ENCODE measurements around the gene KCNJ4.
"Not testable (repeated sequence)": the region's sequence is repeated elsewhere in the genome, so short reads cannot be mapped to it uniquely, and the experiment has no call there.

Gene KCNJ4

GRCh38 chr22:38386918-38387317 lies 68.1 kb downstream of the KCNJ4 start:
- not testable (repeated sequence) for H3K9me3 ChIP-seq; H3K4me3 ChIP-seq (ENCODE audit: low read depth, low read length); H3K27me3 ChIP-seq; DNase-seq; H3K4me1 ChIP-seq; H3K36me3 ChIP-seq

DNA sequence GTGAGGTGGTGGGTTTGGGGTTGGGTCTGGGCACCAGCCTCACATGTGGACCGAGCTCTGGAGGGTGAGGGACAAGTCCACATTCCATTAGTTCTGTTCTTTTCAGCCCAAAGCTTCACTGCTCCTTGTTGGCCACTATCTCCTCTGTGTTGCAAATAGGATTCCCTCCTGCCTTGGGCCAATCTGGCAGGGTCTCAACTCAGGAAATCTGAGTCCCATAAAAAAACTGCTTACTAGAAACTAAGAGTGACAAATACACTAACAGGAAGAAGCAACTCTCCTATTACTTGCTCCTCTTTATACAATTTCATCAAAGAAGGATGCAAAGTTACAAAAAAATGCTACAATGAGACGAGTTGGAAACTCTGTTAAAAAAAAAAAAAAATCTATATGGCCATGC lies 71.6 kb downstream of the KCNJ4 start:
- TF ChIP-seq CTCF (IDR thresholded peaks at IDR 0.05; ENCODE audit: low read depth, low read length): no peak
- Histone ChIP-seq H3K27me3 (no peaks in the 10 kb centered on the region), H3K4me3 (ENCODE audit: low read depth, low read length) (no peak overlapping the region), H3K9me3 (no peaks in the 10 kb centered on the region), H3K36me3 (no peaks in the 10 kb centered on the region), H3K4me1 (no peaks in the 10 kb centered on the region)
- no peak for DNase-seq

GRCh38 chr22:38381371-38381770 lies 73.6 kb downstream of the KCNJ4 start:
- not testable (repeated sequence) for H3K27me3 ChIP-seq; DNase-seq; H3K4me1 ChIP-seq; H3K4me3 ChIP-seq (ENCODE audit: low read depth, low read length); H3K9me3 ChIP-seq; H3K36me3 ChIP-seq
